NCI-H446 treated with DMSO at 0.1 percent for 48 hours (cell line): ENCODE measurements around the gene SECISBP2.
A peak's percentile ranks its signal among the peaks of the same experiment; 100 is the strongest.

Experiments used
- DNase-seq: peaks from one replicate; lab custom pipeline; 2025; lab: John Stamatoyannopoulos, UW

The SECISBP2 gene

GRCh38 chr9:89347651-89348050 lies 29.4 kb downstream of the SECISBP2 start:
- DNase-seq = no peak

GRCh38 chr9:89349607-89350006 lies 31.3 kb downstream of the SECISBP2 start:
- DNase-seq = no peak

- DNase-seq = no peak
Observed at GRCh38 chr9:89350988-89351557, 32.8 kb downstream of the SECISBP2 start.

GRCh38 chr9:89351584-89352300 lies 33.4 kb downstream of the SECISBP2 start:
- DNase-seq = no peak

GRCh38 chr9:89352451-89352850 lies 34.2 kb downstream of the SECISBP2 start:
- no peak for DNase-seq

GRCh38 chr9:89352874-89353649 lies 34.8 kb downstream of the SECISBP2 start:
- no peak for DNase-seq

- DNase-seq = no peak
Observed at GRCh38 chr9:89353989-89354388, 35.7 kb downstream of the SECISBP2 start.

GRCh38 chr9:89354471-89354870 lies 36.2 kb downstream of the SECISBP2 start:
- DNase-seq = no peak

- DNase-seq = no peak
Observed at GRCh38 chr9:89356782-89357181, 38.5 kb downstream of the SECISBP2 start.

GRCh38 chr9:89357331-89358197 lies 39.3 kb downstream of the SECISBP2 start:
- DNase-seq = no peak

GRCh38 chr9:89358376-89358916 lies 40.1 kb downstream of the SECISBP2 start:
- DNase-seq = no peak

GRCh38 chr9:89358985-89359384 lies 40.7 kb downstream of the SECISBP2 start:
- peak; percentile 49 for DNase-seq

GRCh38 chr9:89359751-89360261 lies 41.5 kb downstream of the SECISBP2 start:
- DNase-seq = peak; percentile 92

- DNase-seq = peak; percentile 42
Observed at GRCh38 chr9:89360465-89360864, 42.2 kb downstream of the SECISBP2 start.

- no peak for DNase-seq
Observed at GRCh38 chr9:89361031-89361430, 42.7 kb downstream of the SECISBP2 start.

- DNase-seq = no peak
Observed at GRCh38 chr9:89361816-89362646, 43.7 kb downstream of the SECISBP2 start.

- DNase-seq = no peak
Observed at GRCh38 chr9:89362647-89363310, 44.5 kb downstream of the SECISBP2 start.

GRCh38 chr9:89363311-89363670 lies 45.0 kb downstream of the SECISBP2 start:
- DNase-seq = no peak

GRCh38 chr9:89363921-89364665 lies 45.8 kb downstream of the SECISBP2 start:
- no peak for DNase-seq
